ENCODE measurements around the gene HELLS. TPM values are rescaled to one million over a fixed set of nuclear protein-coding genes. Genes with fewer than 3 reads are reported as not detected.
A peak's percentile ranks its signal among the peaks of the same experiment; 100 is the strongest.

The HELLS gene
- total and polyA plus RNA-seq, 2 experiments from 2014 or later, result 776 to 913 TPM

- no peak overlapping the region for H3K27ac Mint-ChIP-seq
- ATAC-seq, result peak; percentile 79
- no peak overlapping the region for H2AFZ ChIP-seq
- H3K9me3 Mint-ChIP-seq, result peaks cover 38% of the 10 kb centered on the region
- peaks cover 5% of the 10 kb centered on the region for H3K27me3 Mint-ChIP-seq (ENCODE audit: insufficient read depth, low read depth, poor library complexity)
- H3K4me2 ChIP-seq, result no peak overlapping the region
- no peaks in the 10 kb centered on the region for H3K4me1 Mint-ChIP-seq
- H3K36me3 Mint-ChIP-seq (ENCODE audit: low read depth), result peaks cover 39% of the 10 kb centered on the region
- TF ChIP-seq CTCF (conservative IDR thresholded peaks at IDR 0.05; ENCODE audit: low read depth in 2 of 2) (peak; percentile 59 to 62), POLR2AphosphoS5 (IDR thresholded peaks at IDR 0.05; ENCODE audit: low read depth) (no peak)
- DNase-seq (ENCODE audit: low spot score), result peak; percentile 65
- no peaks in the 10 kb centered on the region for H3K27me3 ChIP-seq (ENCODE audit: insufficient read depth)
- no peaks in the 10 kb centered on the region for H3K79me2 ChIP-seq (replicated peaks; ENCODE audit: insufficient read depth)
- no peak overlapping the region for H3K27ac ChIP-seq (ENCODE audit: low read depth)
- no peaks in the 10 kb centered on the region for H3K9me2 ChIP-seq (ENCODE audit: insufficient read depth)
- no peaks in the 10 kb centered on the region for H4K20me1 ChIP-seq (replicated peaks; ENCODE audit: insufficient read depth)
- H3K4me1 ChIP-seq (ENCODE audit: insufficient read depth), result no peaks in the 10 kb centered on the region
- H3K36me3 ChIP-seq (ENCODE audit: insufficient read depth), result peaks cover 7% of the 10 kb centered on the region
- no peak overlapping the region for H3K4me3 Mint-ChIP-seq
- H3F3A ChIP-seq (replicated peaks; ENCODE audit: low read depth), result no peaks in the 10 kb centered on the region
- no peak overlapping the region for H3K4me3 ChIP-seq
These were observed 94.3 kb downstream of the HELLS start for GRCh38 chr10:94639902-94640301.

- Histone ChIP-seq H3K36me3 (ENCODE audit: insufficient read depth) (peaks cover 7% of the 10 kb centered on the region), H3K9me2 (ENCODE audit: insufficient read depth) (no peaks in the 10 kb centered on the region)
- no peak for TF ChIP-seq ZNF462 (CRISPR knock-in tag; IDR thresholded peaks at IDR 0.05)
- no peak for TF ChIP-seq EZH2phosphoT487 (IDR thresholded peaks at IDR 0.05; ENCODE audit: unreplicated experiment)
- TF ChIP-seq STAT1 (IDR thresholded peaks at IDR 0.05; ENCODE audit: unreplicated experiment), result no peak
These were observed 95.0 kb downstream of the HELLS start for GRCh38 chr10:94640562-94640961.

More at GRCh38 chr10:94640562-94640961, 95.0 kb downstream of the HELLS start:
- Mint-ChIP-seq H3K36me3 (ENCODE audit: low read depth) (peaks cover 34% of the 10 kb centered on the region), H3K27ac (no peak overlapping the region), H3K9me3 (peaks cover 34% of the 10 kb centered on the region), H3K4me3 (no peak overlapping the region), H3K4me1 (no peaks in the 10 kb centered on the region), H3K27me3 (ENCODE audit: insufficient read depth, low read depth, poor library complexity) (peaks cover 5% of the 10 kb centered on the region)
- Histone ChIP-seq H3K27ac (ENCODE audit: low read depth) (no peak overlapping the region), H3K27me3 (ENCODE audit: insufficient read depth) (no peaks in the 10 kb centered on the region), H3F3A (replicated peaks; ENCODE audit: low read depth) (no peaks in the 10 kb centered on the region), H3K4me1 (ENCODE audit: insufficient read depth) (no peaks in the 10 kb centered on the region), H3K4me3 (no peak overlapping the region), H4K20me1 (replicated peaks; ENCODE audit: insufficient read depth) (no peaks in the 10 kb centered on the region), H3K79me2 (replicated peaks; ENCODE audit: insufficient read depth) (no peaks in the 10 kb centered on the region), H3K4me2 (no peak overlapping the region), H2AFZ (no peak overlapping the region)
- no peak for DNase-seq (ENCODE audit: low spot score)
- ATAC-seq, result no peak; the same call in 2 of the 3 replicates

All from GM23338 (cell line).